Sigmoid colon (tissue), 4 donors: ENCODE measurements around the gene AMDHD1.

Experiments
- CTCF ChIP-seq, 4 experiments: fragments of 450-650 bp in 3 of 4; fragments of 200-600 bp in 1 of 4; IDR thresholded peaks; one replicate each; pipeline ENCODE4 v1.5.1; 2016 to 2019; ENCODE audit warnings: antibody characterized with exemption in 4 of 4, mild to moderate bottlenecking in 3 of 4, moderate library complexity in 2 of 4
- POLR2AphosphoS5 ChIP-seq, 4 donors: sonication (generic); formaldehyde crosslinking; IDR thresholded peaks; one replicate each; pipeline ENCODE4 v1.6.1; 2017; ENCODE audit warnings: antibody characterized with exemption in 4 of 4

GRCh38 chr12:95967301-95967700 lies 24.2 kb downstream of the AMDHD1 start:
- no peak for TF ChIP-seq POLR2AphosphoS5 (IDR thresholded peaks at IDR 0.05)
- TF ChIP-seq CTCF (IDR thresholded peaks at IDR 0.05), result no peak
